ENCODE results near the gene DNAH1.
"Not testable (repeated sequence)": the region's sequence is repeated elsewhere in the genome, so short reads cannot be mapped to it uniquely, and the experiment has no call there.

Gene DNAH1

DNA sequence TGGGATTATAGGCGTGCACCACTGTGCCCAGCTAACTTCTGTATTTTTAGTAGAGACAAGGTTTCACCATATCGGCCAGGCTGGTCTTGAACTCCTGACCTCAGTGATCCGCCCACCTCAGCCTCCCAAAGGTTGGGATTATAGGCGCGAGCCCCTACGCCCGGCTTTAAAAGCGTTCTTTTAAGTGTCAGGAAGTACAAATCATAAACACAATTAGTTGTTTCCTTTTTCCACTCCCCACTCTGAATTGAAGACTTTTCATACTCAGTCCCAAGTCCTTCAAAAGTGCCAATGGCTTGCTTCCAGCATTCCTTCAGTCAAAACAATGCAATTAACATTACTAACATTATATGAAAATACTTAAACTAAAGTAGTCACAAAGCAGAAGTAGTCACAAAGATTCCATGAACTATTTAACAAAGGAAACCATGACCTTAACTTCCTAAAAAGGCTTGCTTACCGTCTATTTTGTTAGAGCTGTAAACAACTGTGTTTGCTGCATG lies 45.8 kb upstream of the DNAH1 start:
- Histone ChIP-seq H3K27ac (ENCODE audit: low read depth, low read length) (no peak overlapping the region), H3F3A (ENCODE audit: insufficient read depth) (peaks cover 3% of the 10 kb centered on the region), H3K9me2 (replicated peaks; ENCODE audit: insufficient read depth, low read length) (no peaks in the 10 kb centered on the region), H4K20me1 (ENCODE audit: low read depth, low read length) (peaks cover 29% of the 10 kb centered on the region), H3K9me3 (ENCODE audit: insufficient read depth, low read length) (no peaks in the 10 kb centered on the region), H3K4me3 (ENCODE audit: insufficient read depth, low read length, poor library complexity, severe bottlenecking) (no peak overlapping the region), H3K4me2 (ENCODE audit: low read depth, low read length, poor library complexity, severe bottlenecking) (no peak overlapping the region), H3K79me2 (ENCODE audit: insufficient read depth, low read length) (peaks cover 88% of the 10 kb centered on the region), H3K27me3 (ENCODE audit: low read length) (no peaks in the 10 kb centered on the region), H3K36me3 (ENCODE audit: low read length) (peaks cover 49% of the 10 kb centered on the region), H3K9ac (ENCODE audit: low read length) (no peak overlapping the region), H2AFZ (ENCODE audit: low read depth, low read length, severe bottlenecking) (no peak overlapping the region)
- TF ChIP-seq, protein P1, sequence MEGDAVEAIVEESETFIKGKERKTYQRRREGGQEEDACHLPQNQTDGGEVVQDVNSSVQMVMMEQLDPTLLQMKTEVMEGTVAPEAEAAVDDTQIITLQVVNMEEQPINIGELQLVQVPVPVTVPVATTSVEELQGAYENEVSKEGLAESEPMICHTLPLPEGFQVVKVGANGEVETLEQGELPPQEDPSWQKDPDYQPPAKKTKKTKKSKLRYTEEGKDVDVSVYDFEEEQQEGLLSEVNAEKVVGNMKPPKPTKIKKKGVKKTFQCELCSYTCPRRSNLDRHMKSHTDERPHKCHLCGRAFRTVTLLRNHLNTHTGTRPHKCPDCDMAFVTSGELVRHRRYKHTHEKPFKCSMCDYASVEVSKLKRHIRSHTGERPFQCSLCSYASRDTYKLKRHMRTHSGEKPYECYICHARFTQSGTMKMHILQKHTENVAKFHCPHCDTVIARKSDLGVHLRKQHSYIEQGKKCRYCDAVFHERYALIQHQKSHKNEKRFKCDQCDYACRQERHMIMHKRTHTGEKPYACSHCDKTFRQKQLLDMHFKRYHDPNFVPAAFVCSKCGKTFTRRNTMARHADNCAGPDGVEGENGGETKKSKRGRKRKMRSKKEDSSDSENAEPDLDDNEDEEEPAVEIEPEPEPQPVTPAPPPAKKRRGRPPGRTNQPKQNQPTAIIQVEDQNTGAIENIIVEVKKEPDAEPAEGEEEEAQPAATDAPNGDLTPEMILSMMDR (IDR thresholded peaks at IDR 0.05; ENCODE audit: insufficient read depth, low read length, poor library complexity, severe bottlenecking), result no peak
- no peak for TF ChIP-seq EZH2phosphoT487 (conservative IDR thresholded peaks at IDR 0.05; ENCODE audit: low read length)

DNA sequence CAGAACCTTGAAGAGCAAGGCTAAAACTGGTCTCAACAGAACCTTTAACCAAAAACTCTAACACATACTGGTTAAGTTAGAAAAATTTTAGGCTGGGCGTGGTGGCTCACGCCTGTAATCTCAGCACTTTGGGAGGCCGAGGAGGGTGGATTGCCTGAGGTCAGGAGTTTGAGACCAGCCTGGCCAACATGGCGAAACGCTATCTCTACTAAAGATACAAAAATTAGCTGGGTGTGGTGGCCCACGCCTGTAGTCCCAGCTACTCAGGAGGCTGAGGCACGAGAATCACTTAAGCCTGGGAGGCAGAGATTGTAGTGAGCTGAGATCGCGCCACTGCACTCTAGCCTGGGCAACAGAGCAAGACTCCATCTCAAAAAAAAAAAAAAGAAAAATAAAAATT lies 43.9 kb upstream of the DNAH1 start:
- not testable (repeated sequence) for H2AFZ ChIP-seq (ENCODE audit: low read depth, low read length, severe bottlenecking); H3K4me3 ChIP-seq (ENCODE audit: insufficient read depth, low read length, poor library complexity, severe bottlenecking); H3K9me2 ChIP-seq (replicated peaks; ENCODE audit: insufficient read depth, low read length); H3K9me3 ChIP-seq (ENCODE audit: insufficient read depth, low read length); H3K27me3 ChIP-seq (ENCODE audit: low read length); H3K27ac ChIP-seq (ENCODE audit: low read depth, low read length); H3K9ac ChIP-seq (ENCODE audit: low read length); H3F3A ChIP-seq (ENCODE audit: insufficient read depth)
- Histone ChIP-seq H3K36me3 (ENCODE audit: low read length) (peaks cover 36% of the 10 kb centered on the region), H3K79me2 (ENCODE audit: insufficient read depth, low read length) (peaks cover 99% of the 10 kb centered on the region), H3K4me2 (ENCODE audit: low read depth, low read length, poor library complexity, severe bottlenecking) (peak overlapping the region; percentile 5), H4K20me1 (ENCODE audit: low read depth, low read length) (peaks cover 43% of the 10 kb centered on the region)

DNA sequence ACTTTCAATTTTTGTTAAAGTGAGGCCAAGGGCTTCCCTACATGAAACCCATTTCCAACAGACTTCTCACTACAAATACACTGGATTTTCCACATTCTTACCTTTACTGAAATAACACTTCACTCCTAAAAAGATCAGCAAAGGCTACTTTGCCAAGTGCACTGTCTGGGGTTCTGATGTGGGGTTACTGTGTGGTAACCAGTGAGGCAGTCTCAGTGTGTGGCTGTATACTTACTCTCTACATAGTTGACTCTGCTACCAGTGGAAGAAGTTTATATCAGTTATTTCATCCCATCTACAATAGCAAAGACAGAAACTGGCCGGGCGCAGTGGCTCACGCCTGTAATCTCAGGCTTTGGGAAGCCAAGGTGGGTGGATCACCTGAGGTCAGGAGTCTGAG lies 43.3 kb upstream of the DNAH1 start:
- H3K9me3 ChIP-seq (ENCODE audit: insufficient read depth, low read length), result no peaks in the 10 kb centered on the region
- no peaks in the 10 kb centered on the region; the same call in 1 of the 2 replicates for H3F3A ChIP-seq (ENCODE audit: insufficient read depth)
- peak overlapping the region; percentile 5 for H3K4me2 ChIP-seq (ENCODE audit: low read depth, low read length, poor library complexity, severe bottlenecking)
- no peak overlapping the region for H3K9ac ChIP-seq (ENCODE audit: low read length)
- no peak overlapping the region for H2AFZ ChIP-seq (ENCODE audit: low read depth, low read length, severe bottlenecking)
- peaks cover 44% of the 10 kb centered on the region for H4K20me1 ChIP-seq (ENCODE audit: low read depth, low read length)
- peaks cover 29% of the 10 kb centered on the region for H3K36me3 ChIP-seq (ENCODE audit: low read length)
- no peaks in the 10 kb centered on the region for H3K27me3 ChIP-seq (ENCODE audit: low read length)
- no peak overlapping the region for H3K4me3 ChIP-seq (ENCODE audit: insufficient read depth, low read length, poor library complexity, severe bottlenecking)
- peaks cover 100% of the 10 kb centered on the region for H3K79me2 ChIP-seq (ENCODE audit: insufficient read depth, low read length)
- H3K27ac ChIP-seq (ENCODE audit: low read depth, low read length), result no peak overlapping the region
- no peaks in the 10 kb centered on the region for H3K9me2 ChIP-seq (replicated peaks; ENCODE audit: insufficient read depth, low read length)
- TF ChIP-seq, protein P1 (IDR thresholded peaks at IDR 0.05; ENCODE audit: insufficient read depth, low read length, poor library complexity, severe bottlenecking), result no peak
- TF ChIP-seq EZH2phosphoT487 (conservative IDR thresholded peaks at IDR 0.05; ENCODE audit: low read length), result no peak

DNA sequence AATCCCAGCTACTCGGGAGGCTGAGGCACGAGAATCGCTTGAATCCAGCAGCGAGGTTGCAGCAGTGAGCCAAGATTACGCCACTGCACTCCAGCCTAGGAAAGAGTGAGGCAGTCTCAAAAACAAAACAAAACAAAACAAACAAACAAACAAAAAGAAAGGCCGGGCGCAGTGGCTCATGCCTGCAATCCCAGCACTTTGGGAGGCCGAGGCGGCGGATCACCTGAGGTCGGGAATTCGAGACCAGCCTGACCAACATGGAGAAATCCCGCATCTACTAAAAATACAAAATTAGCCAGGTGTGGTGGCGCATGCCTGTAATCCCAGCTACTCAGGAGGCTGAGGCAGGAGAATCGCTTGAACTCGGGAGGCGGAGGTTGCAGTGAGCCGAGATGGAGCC lies 41.3 kb upstream of the DNAH1 start:
- H3K9me3 ChIP-seq (ENCODE audit: insufficient read depth, low read length); H3K9ac ChIP-seq (ENCODE audit: low read length); H3F3A ChIP-seq (ENCODE audit: insufficient read depth); H3K27ac ChIP-seq (ENCODE audit: low read depth, low read length); H3K9me2 ChIP-seq (replicated peaks; ENCODE audit: insufficient read depth, low read length); H3K27me3 ChIP-seq (ENCODE audit: low read length); H2AFZ ChIP-seq (ENCODE audit: low read depth, low read length, severe bottlenecking); H3K4me3 ChIP-seq (ENCODE audit: insufficient read depth, low read length, poor library complexity, severe bottlenecking); H3K4me2 ChIP-seq (ENCODE audit: low read depth, low read length, poor library complexity, severe bottlenecking): not testable (repeated sequence)
- peaks cover 16% of the 10 kb centered on the region for H3K36me3 ChIP-seq (ENCODE audit: low read length)
- peaks cover 44% of the 10 kb centered on the region for H4K20me1 ChIP-seq (ENCODE audit: low read depth, low read length)
- peaks cover 84% of the 10 kb centered on the region for H3K79me2 ChIP-seq (ENCODE audit: insufficient read depth, low read length)

Data from SU-DHL-6 (cell line).